Fibroblast of skin of scalp (primary cell): ENCODE measurements around the gene DST.
A peak's percentile ranks its signal among the peaks of the same experiment; 100 is the strongest.
"Not testable (repeated sequence)": the region's sequence is repeated elsewhere in the genome, so short reads cannot be mapped to it uniquely, and the experiment has no call there.

Experiments
- DNase-seq: peaks from one replicate; pipeline ENCODE4 v3.0.0-alpha.2; 2013

DST gene

DNA sequence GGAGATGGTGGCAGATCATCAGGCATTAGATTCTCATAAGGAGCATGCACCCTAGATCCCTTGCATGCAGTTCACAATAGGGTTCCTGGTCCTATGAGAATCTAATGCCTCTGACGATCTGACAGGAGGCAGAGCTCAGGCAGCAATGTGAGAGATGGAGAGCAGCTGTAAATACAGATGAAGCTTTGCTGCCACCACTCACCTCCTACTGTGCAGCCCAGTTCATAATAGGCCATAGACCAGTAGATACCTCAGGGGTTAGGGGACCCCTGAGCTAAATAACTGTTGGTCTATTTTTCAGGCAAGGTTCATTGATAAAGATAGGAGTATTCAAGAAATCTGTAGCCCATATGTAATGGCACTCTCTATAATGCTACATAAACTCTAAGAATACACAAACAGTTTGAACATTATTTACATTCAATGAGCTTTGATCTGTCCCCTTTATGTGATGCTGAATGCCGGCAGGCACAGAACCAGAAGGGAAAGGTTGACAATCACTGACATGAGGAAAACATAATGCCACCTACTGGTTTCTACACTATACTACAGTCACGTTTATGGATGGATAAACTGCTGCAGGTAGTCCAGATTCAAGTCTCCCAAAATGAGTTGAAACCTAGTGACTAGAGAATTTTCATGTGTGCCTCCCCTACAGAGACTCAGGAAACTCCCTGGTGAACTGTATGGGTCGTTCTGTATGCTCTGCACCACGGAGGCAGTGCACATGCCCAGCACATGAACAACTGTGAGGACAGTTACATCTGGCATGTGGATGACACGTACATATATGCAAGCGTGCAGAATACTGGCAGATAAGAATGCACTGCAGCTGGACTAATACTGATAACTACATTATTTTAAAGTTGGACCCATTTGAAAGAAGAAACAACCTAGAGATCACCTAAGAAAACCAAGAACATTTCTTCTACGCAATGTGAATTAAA is 72.0 kb downstream of the DST start:
- DNase-seq = peak; percentile 35

- no peak for DNase-seq
Measured at GRCh38 chr6:56567501-56567900, 75.2 kb downstream of the DST start.

- DNase-seq = not testable (repeated sequence)
Measured at GRCh38 chr6:56562730-56563129, 80.0 kb downstream of the DST start.

GRCh38 chr6:56556751-56557540 is 85.7 kb downstream of the DST start:
- no peak for DNase-seq

GRCh38 chr6:56555438-56555872 is 87.2 kb downstream of the DST start:
- DNase-seq = no peak

DNA sequence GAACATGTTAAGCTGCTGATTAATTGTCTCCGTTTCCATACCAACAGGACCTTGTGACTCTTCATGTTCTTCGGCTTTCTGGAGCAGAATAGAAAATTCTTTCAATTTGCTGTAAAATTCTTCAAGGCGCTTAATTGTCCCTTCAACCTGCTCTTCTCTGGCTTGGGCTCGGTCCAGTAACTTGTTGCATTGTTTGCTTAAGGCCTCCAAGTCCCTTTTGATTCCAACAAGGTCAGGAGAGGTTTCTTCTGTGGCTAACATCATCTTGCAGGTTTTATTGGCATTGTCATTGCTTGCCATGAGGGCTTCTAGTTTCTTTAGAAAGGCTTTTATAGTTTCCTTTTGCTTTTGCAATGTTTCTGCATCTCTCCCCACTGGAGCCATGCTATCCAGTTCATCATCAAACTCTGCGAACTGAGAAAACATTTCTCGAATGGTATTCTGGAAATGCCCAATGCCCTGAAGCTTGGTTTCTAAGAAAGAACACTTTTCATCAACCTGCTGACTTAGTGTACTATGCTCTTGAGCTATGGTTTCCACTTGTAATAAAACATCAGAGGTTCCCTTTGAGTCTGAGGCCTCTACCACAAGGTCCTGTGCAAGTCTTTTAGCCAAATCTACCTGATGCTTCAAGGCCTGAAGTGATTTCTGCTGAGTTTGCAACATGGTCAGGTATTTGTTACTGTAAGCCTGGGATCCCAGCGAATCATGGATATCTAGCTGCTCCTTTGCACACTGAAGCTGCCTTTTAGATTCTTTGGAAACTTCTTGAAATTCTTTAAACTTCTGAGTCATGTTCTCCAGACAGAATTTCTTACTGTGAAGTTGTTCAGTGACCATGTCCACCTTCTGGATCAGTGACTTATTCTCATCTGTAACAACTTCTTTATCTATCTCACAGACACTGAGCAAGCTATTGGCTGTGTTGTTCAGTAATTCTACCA is 90.2 kb downstream of the DST start:
- DNase-seq = peak; percentile 38

GRCh38 chr6:56551409-56552120 is 91.1 kb downstream of the DST start:
- DNase-seq = no peak

DNA sequence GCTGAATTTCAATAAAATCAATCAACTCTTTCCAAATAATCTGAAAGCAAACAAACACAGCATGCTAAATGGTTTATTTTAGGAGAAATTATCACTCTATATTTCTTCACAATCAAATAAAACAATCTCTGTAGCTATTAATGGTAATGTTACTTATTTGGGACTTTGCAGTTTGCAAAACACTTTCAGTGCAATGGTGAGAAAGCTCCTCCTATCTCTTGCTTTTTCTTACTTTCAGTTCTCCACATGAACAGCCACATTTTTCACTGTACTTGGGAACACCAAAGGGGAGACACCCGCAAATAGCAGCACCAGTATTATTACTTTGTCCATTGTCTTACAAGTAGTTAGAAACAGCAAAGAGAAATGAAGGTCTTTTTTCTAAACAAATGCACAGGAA is 92.4 kb downstream of the DST start:
- DNase-seq = no peak

DNA sequence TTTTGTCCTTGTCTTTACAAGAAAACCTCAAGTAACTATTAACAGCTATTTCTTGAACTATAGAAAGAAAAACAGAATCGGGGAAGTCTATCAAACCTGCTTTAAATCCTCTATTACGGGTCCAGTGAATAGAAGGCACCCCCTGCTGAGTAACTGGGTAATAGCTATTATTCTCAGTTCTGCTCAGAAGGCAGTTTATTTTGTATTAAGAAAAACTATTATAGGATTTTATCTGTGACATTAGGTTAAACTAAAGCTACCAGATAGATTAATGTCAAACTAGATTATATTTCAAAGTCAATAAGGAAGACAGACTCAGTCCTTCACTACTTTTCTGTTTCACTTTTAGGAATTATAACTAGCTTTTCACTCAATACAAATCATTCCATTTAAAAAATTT is 93.7 kb downstream of the DST start:
- no peak for DNase-seq

DNA sequence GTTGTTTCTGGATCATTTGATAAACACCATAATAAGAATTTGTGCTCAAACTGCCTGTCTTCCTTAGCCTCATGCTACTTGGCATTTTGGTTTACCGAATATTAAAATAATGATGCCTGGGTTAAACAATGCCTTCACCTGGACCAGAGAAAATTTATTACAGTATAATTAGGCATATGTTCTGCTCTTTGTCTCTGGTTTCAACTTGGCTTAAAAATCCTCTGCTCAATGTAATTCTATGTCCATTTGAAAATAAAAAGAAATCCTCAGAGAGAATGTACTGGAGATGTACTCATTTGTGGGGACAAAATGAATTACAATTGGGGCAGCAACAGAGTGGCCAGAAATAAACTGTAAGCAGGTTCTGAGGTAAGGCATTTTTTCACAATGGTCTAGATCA is 95.0 kb downstream of the DST start:
- no peak for DNase-seq

GRCh38 chr6:56542364-56543331 is 100.0 kb downstream of the DST start:
- peak; percentile 97 for DNase-seq

DNA sequence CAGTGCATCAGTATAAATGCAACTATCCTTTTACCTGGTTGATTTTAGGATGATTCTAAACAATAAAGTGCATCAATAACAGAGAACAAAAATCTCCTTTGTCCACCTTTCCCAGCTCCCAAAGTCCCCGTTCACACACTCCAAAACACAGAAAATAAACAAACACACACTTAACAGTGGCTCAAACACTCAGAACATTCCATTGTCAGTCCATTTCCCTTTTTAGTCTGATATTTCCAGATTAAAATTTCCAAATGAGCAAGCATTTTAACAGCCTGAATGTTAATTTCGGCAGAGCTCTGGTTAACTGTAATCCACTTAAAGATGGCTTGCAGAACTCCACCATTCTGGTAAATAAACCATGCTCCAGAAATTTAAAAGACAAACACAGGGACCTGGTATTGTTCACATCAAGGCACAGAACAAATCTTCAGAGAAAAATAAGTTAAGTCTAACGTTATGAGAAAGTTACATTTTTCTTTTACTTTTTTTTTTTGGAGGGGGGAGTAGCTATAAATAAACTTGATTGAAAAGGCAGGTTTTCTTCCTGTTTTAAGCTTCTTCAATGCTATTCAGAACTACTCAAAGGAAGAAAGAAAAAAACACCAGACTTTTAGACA is 100.8 kb downstream of the DST start:
- no peak for DNase-seq

GRCh38 chr6:56541030-56541600 is 101.6 kb downstream of the DST start:
- no peak for DNase-seq

- no peak for DNase-seq
Measured at GRCh38 chr6:56540232-56541029, 102.3 kb downstream of the DST start.

DNA sequence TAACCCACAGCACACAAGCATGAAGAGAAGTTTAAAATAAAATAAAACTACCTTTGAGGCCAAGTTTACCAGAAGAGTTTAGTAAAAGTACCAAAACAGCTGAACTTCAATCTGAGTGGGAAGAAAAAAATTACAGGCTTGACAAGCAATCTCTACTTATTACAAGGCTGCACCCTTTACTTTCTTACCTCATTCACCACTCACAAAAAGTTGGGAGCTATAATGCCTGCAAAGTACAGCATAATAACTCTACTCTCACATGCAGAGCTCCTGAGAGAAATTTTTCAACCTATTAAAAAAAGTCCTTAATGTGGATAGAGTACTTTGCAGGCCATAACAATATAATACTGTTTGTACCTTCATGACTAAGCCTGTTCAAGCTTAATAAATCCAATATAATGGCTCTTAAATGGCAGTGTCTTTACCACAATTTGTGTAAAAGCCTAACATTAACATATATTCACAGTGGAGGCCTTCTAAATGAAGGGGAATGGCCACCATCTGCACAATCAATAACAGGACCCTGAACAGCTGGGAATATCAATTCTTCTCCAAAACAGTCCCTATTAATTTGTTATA is 103.1 kb downstream of the DST start:
- no peak for DNase-seq

DNA sequence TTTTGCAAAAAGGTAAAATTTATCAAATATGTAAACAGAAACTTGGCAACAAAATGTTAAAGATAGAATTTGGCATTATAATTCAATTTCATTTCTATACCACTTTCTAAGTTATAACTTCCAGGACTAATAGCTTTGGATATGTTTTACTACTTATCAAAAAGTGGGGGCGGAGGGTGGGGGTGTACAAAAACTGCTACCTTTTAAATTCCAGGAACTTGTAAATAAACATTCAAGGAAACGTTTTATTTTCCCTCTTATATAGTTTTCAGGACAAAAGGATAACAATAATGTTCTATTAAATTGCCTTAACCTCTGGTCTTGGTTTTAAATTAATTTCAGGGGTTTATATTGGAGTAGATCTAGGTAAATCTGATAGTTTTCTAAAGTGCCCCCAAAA is 103.8 kb downstream of the DST start:
- no peak for DNase-seq

GRCh38 chr6:56537223-56537770 is 105.4 kb downstream of the DST start:
- no peak for DNase-seq

DNA sequence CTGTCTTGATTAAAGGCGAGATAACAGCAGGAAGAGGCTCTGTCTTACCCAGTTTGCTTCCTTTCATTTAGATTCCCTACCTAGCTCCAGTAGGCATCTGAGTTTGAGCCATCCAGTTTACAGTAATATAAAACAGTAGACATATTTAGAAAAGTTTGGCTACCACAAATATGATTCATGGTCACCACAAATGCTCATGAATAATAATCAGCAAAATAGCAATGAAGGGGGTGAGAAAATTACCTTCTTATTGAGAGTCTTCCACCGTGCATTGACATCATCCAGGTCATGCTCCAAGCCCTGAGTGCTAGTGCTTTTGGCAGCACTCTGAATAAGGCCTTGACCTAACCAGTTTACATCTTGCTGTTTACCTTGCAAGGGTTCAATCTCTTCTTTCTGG is 106.2 kb downstream of the DST start:
- peak; percentile 46 for DNase-seq
